ENCODE results near the gene IL6ST. TPM values are rescaled to one million over a fixed set of nuclear protein-coding genes. Genes with fewer than 3 reads are reported as not detected.

IL6ST gene
- total and polyA plus RNA-seq, 8 donors: 166 to 464 (median 222) TPM

- Histone ChIP-seq H3K36me3 (no peaks in the 10 kb centered on the region), H3K9me3 (no peaks in the 10 kb centered on the region), H3K27ac (no peak overlapping the region), H3K4me1 (no peaks in the 10 kb centered on the region), H3K27me3 (no peaks in the 10 kb centered on the region), H3K4me3 (no peak overlapping the region)
- no peak for TF ChIP-seq CTCF (IDR thresholded peaks at IDR 0.05)
- no peak for ATAC-seq
- intact Hi-C loops (cut with DNase I): no loop called here
- no peak for DNase-seq
These were observed 79.8 kb downstream of the IL6ST start for GRCh38 chr5:55914971-55915370.

GRCh38 chr5:55913466-55914413 lies 81.0 kb downstream of the IL6ST start:
- intact Hi-C loops (cut with DNase I): no loop called here
- ATAC-seq (no peak), DNase-seq (no peak)
- H3K27me3 ChIP-seq: no peaks in the 10 kb centered on the region
- no peaks in the 10 kb centered on the region for H3K4me1 ChIP-seq
- no peak for TF ChIP-seq CTCF (IDR thresholded peaks at IDR 0.05)
- no peaks in the 10 kb centered on the region for H3K36me3 ChIP-seq
- no peaks in the 10 kb centered on the region for H3K9me3 ChIP-seq
- H3K4me3 ChIP-seq: no peak overlapping the region
- no peak overlapping the region for H3K27ac ChIP-seq

- no peak overlapping the region for H3K4me3 ChIP-seq
- H3K4me1 ChIP-seq: no peaks in the 10 kb centered on the region
- DNase-seq (no peak), ATAC-seq (no peak)
- H3K27ac ChIP-seq: no peak overlapping the region
- TF ChIP-seq CTCF (IDR thresholded peaks at IDR 0.05): no peak
- H3K27me3 ChIP-seq: no peaks in the 10 kb centered on the region
- no peaks in the 10 kb centered on the region for H3K36me3 ChIP-seq
- H3K9me3 ChIP-seq: no peaks in the 10 kb centered on the region
- intact Hi-C loops (cut with DNase I): no loop called here
These were observed 82.7 kb downstream of the IL6ST start for GRCh38 chr5:55911784-55912653.

- intact Hi-C loops (cut with DNase I): no loop called here
- ATAC-seq: no peak
These were observed 86.0 kb downstream of the IL6ST start for GRCh38 chr5:55908804-55909203.

More at GRCh38 chr5:55908804-55909203, 86.0 kb downstream of the IL6ST start:
- Histone ChIP-seq H3K27ac (no peak overlapping the region), H3K4me3 (no peak overlapping the region), H3K4me1 (peaks cover 0 to 5% of the 10 kb centered on the region in 2 donors), H3K36me3 (no peaks in the 10 kb centered on the region), H3K9me3 (no peaks in the 10 kb centered on the region), H3K27me3 (no peaks in the 10 kb centered on the region)
- TF ChIP-seq CTCF (IDR thresholded peaks at IDR 0.05): no peak
- DNase-seq: no peak

Data from left lung (tissue), 10 donors.